GM21367 (cell line): ENCODE data around the gene MYO1B.

Experiments used
- ATAC-seq: cut with Tn5 transposase; IDR thresholded peaks from one replicate; pipeline ENCODE4 v1.9.1; 2021; ENCODE audit not compliant: unreplicated experiment

Gene MYO1B

DNA sequence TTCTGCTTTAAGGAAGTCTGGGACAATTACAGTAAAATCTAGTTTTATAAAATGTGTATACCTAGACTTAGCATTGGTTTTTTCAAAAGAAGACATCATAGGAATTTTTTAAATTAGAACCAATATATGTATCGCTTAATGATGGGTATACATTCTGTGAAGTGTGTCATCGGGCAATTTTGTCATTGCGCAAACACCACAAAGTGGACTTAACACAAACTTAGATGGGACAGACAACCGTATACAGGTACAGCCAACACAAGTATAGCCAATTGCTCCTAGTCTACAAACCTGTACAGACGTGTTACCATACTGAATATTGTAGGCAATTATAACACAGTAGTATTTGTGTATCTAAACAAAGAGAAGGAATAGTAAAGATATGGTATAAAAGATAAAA lies 12.7 kb downstream of the MYO1B start:
- no peak for ATAC-seq

- no peak for ATAC-seq
These were observed 13.8 kb downstream of the MYO1B start for GRCh38 chr2:191258996-191259395.

GRCh38 chr2:191262436-191262835 lies 17.2 kb downstream of the MYO1B start:
- no peak for ATAC-seq

DNA sequence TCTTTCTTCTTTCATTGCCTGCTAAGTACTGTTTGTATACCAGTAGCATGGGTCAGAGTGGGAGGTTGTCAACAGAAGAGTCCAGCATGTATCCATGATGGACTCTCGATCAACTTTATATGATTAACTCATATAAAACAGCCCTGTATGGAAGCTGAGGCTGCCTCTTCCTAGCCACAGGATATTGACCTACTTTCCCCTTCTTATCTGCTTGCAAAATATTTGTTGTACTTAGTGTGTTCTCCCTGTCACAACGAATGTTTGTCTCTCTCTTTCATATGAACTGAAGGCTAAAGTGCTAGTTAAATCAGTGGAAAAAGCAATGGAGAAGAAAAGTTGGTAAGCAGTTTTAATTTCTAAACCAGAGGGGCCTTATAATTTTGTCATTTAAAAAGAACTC lies 17.8 kb downstream of the MYO1B start:
- no peak for ATAC-seq

- no peak for ATAC-seq
These were observed 19.5 kb downstream of the MYO1B start for GRCh38 chr2:191264647-191265081.

- ATAC-seq, result no peak
These were observed 20.3 kb downstream of the MYO1B start for GRCh38 chr2:191265311-191266170.

DNA sequence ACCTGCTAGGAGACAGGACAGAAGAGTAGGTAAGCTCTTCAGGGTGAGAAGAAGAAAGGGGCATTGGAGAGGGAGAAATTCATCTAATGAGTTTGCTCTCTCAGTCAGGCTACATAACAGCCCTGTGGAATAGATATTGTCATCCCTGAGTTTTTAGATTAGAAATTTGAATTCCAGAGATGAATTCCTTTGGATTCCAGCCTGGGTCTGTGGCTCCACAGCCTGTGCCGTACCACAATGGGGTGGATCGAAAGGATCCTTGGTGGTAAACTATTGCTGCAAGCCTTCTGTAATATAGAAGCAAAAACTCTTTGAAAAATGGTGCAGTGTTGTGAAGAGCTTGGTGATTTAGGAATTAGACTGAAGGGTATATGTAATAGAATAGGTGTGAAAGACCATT lies 21.0 kb downstream of the MYO1B start:
- no peak for ATAC-seq

- no peak for ATAC-seq
These were observed 23.4 kb downstream of the MYO1B start for GRCh38 chr2:191268596-191268995.

- no peak for ATAC-seq
These were observed 25.3 kb downstream of the MYO1B start for GRCh38 chr2:191270306-191271161.

GRCh38 chr2:191272064-191272463 lies 26.9 kb downstream of the MYO1B start:
- ATAC-seq, result no peak

GRCh38 chr2:191274413-191274815 lies 29.2 kb downstream of the MYO1B start:
- ATAC-seq, result no peak

DNA sequence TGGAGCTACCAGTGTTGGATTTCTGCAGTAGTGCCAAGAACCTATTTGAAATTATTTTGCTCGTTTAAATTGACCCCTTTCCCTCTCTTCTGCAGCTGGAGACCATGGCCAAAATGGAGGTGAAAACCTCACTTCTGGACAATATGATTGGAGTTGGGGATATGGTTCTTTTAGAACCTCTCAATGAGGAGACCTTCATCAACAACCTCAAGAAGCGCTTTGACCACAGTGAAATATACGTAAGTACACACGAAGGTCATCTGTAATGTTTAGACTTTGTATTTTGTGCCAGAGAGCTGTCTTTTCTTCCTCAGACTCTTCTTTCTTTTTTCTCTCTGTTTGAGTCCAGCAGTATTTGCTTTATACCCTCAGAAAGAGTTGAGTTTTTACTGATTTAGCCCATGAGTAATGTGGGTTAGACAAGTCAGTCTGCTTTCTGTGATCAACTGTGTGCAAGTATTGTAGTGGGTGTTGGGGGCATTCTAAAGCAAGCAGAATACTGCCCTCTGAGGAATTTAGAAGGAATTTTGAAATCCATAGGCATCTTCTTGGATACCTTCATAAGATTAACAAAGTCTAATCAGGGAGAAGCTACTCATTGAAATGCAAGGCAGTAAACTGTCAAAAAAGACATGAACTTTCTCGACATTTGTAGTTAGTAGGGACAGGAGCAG lies 31.7 kb downstream of the MYO1B start:
- no peak for ATAC-seq

DNA sequence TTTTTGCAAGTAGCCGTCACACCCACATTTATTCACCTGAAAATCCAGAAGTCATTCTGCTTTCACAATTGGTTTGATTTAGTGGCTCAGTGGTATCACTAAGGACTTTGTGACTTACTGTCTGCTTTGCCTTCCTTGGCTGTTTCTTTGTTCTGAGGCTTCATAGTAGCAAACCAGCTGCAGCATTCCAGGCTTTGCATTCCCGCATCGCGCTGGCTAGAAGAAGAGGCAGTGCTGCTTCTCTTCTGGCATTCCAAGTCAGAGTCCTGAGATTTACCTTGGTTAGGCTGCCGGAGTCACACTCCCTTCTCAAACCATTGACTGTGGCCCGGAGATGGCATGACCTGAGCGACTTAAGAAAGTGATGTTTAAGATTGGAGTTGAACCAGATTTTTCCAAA lies 35.1 kb downstream of the MYO1B start:
- no peak for ATAC-seq

DNA sequence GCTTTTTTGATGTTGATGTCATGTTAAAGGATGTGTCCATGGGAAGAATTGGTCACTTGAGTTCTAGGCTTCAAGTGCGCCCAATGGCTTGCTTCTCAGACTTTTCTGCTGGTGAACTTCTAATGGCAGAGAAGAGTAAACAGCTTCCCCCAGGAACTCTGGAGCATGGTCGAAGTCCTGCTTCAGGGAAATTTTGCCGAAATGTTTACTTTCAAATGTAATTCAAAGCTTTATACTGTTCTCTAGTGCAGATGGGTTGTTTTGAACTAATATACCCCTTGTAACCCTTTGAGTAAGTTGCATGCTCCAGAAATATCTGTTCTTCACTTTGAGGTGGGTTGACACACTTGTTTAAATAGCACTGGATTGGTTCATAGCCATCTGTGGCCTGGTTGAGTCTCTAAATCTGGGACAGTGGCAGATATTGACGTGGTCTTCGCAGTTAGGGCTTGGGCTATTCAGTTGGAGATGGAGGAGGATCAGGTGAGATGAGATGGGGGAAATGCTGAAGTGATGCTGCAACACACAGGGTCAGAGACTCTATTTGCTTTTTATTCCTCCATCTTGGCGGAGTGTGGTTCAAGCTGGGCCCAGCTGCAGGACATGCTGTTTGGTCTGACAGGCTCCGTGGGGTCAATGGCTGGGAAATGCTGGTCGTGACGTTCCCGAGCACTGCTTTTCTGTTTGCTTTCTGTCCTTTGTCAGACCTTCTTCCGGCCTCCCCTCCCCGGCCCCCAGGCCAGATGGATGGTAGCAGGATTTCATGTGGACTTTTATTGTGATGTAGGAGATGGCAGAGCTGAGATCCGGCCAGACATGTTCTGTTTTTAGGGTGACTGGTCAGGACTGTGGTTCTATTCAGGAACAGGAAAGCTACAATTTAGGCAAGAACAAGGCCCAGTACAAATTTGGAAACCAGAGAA lies 35.9 kb downstream of the MYO1B start:
- ATAC-seq, result no peak

GRCh38 chr2:191285252-191285651 lies 40.0 kb downstream of the MYO1B start:
- no peak for ATAC-seq

DNA sequence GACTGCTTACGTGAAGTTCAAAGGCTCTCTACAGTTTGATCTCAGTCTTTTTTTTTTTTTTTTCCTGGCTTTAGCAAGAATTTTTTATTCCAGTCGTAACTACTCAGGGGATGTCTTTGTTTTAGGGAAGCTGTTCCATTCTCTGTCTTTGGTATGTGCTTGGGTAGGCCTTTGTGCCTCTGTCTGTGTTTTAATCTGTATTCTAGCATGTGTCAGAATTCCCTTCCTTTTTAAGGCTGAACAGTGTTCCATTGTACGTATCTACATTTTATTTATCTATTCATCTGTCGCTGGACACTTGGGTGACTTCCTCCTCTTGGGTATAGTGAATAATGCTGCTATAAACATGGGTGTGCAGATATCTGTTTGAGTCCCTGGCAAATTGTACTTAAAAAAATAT lies 42.6 kb downstream of the MYO1B start:
- no peak for ATAC-seq

DNA sequence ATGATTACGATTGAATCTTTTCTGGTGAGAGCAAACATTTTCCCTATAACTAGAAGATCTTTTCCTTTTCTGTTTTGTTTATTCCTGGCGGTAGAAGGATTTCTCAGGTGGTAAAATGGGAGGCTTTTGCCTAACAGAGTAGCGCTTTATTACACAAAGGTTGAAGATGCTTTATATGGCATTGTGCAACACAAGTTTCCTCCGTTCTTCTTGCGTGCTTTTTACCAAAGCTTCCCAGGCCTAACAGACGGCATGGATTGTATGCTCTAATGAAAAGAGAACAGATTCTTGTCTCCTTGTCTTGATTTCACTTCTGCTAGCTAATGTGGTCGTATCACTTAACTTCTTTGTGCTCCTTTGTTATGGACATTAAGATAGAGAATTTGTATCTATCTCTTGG lies 43.8 kb downstream of the MYO1B start:
- ATAC-seq, result no peak

DNA sequence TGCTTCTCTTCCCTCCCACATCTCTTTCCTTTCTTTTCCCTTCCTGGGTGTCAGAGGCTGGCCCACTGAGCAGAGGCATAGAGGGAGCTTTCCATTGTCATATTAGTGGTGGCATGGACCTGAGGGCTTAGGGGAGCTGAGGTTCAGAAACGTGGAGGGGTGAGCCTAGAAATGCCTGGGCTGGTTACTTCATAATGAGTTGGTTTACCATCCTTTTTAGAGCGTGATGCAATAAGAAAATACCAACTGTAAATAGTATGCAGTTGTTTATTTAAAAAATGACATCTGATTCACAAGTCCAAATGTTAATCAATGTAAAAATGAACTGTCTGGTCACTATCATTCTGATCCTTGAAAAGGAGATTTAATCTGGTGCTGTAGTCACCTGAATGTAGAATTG lies 46.3 kb downstream of the MYO1B start:
- no peak for ATAC-seq

DNA sequence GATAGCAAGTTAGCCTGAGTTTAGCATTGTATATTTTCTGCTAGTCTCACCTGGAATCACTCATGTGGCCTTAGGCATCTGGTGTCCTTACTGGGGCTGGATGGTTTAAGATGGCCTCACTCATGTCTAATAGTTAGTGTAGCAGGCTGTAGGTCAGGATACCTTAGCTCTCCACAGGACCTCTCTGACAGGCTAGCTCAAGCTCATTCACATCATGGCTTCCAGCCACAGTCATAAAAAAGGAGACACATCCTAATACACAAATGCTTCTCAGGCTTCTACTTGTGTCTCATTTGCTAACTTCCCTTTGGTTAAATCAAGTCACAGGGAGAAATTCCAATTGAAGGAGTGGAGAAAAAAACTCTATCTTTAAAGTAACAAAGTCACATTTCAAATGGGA lies 47.7 kb downstream of the MYO1B start:
- ATAC-seq, result no peak

- ATAC-seq, result no peak
These were observed 49.9 kb downstream of the MYO1B start for GRCh38 chr2:191295088-191295487.
